ENCODE measurements around the gene WIZ. TPM values are rescaled to one million over a fixed set of nuclear protein-coding genes. Genes with fewer than 3 reads are reported as not detected.

WIZ gene
- total and polyA plus RNA-seq, 10 donors: 6.6 to 33.7 (median 24.8) TPM

GRCh38 chr19:15444505-15445226 lies 5.1 kb downstream of the WIZ start:
- intact Hi-C loops (cut with DNase I; ENCODE audit: low total_unique reads): no loop called here
- DNase-seq: no peak
- Histone ChIP-seq H3K4me1 (peaks cover 0 to 28% (median 9%) of the 10 kb centered on the region in 6 donors), H3K4me3 (no peak overlapping the region), H3K27ac (no peak overlapping the region), H3K36me3 (peaks cover 0 to 46% (median 4%) of the 10 kb centered on the region in 6 donors), H3K27me3 (replicated peaks in 1 of 7) (no peaks in the 10 kb centered on the region), H3K9me3 (no peaks in the 10 kb centered on the region)
- 84 to 95% (median 91%) methylated on average over 11 to 15 of the region's 15 CpGs for WGBS, 5 donors
- TF ChIP-seq POLR2AphosphoS5 (IDR thresholded peaks at IDR 0.05) (no peak), CTCF (IDR thresholded peaks at IDR 0.05 in 8 of 11, conservative IDR thresholded peaks at IDR 0.05 in 3 of 11) (no peak), POLR2A (IDR thresholded peaks at IDR 0.05) (no peak)

- H3K36me3 ChIP-seq: peaks cover 0 to 54% (median 4%) of the 10 kb centered on the region in 6 donors
- no peak overlapping the region for H3K27ac ChIP-seq
- peaks cover 0 to 22% (median 3%) of the 10 kb centered on the region in 6 donors for H3K4me1 ChIP-seq
- no peak overlapping the region for H3K4me3 ChIP-seq
- intact Hi-C loops (cut with DNase I; ENCODE audit: low total_unique reads): no loop called here
- 91 to 97% (median 93%) methylated on average over 8 to 10 of the region's 10 CpGs for WGBS, 5 donors
- H3K9me3 ChIP-seq: no peaks in the 10 kb centered on the region
- DNase-seq: no peak
- H3K27me3 ChIP-seq (replicated peaks in 1 of 7): no peaks in the 10 kb centered on the region
- no peak for TF ChIP-seq POLR2A (IDR thresholded peaks at IDR 0.05)
Observed at GRCh38 chr19:15443838-15444237, 5.9 kb downstream of the WIZ start.

GRCh38 chr19:15443325-15443724 lies 6.4 kb downstream of the WIZ start:
- WGBS, 5 donors: 90 to 96% (median 91%) methylated on average over 3 of the region's 3 CpGs
- peaks cover 0 to 59% (median 4%) of the 10 kb centered on the region in 6 donors for H3K36me3 ChIP-seq
- intact Hi-C loops (cut with DNase I; ENCODE audit: low total_unique reads): no loop called here
- peaks cover 0 to 17% (median 0%) of the 10 kb centered on the region in 6 donors for H3K4me1 ChIP-seq
- H3K4me3 ChIP-seq: no peak overlapping the region
- no peak overlapping the region for H3K27ac ChIP-seq
- no peaks in the 10 kb centered on the region for H3K27me3 ChIP-seq (replicated peaks in 1 of 7)
- H3K9me3 ChIP-seq: no peaks in the 10 kb centered on the region
- TF ChIP-seq CTCF (IDR thresholded peaks at IDR 0.05 in 8 of 11, conservative IDR thresholded peaks at IDR 0.05 in 3 of 11) (no peak), POLR2A (IDR thresholded peaks at IDR 0.05) (no peak), POLR2AphosphoS5 (IDR thresholded peaks at IDR 0.05) (no peak)
- no peak for DNase-seq

- Histone ChIP-seq H3K36me3 (peaks cover 0 to 55% (median 4%) of the 10 kb centered on the region in 6 donors), H3K4me1 (peaks cover 0 to 13% (median 0%) of the 10 kb centered on the region in 6 donors), H3K27ac (no peak overlapping the region), H3K27me3 (replicated peaks in 1 of 7) (no peaks in the 10 kb centered on the region), H3K9me3 (no peaks in the 10 kb centered on the region), H3K4me3 (no peak overlapping the region)
- no peak for DNase-seq
- intact Hi-C loops (cut with DNase I; ENCODE audit: low total_unique reads): no loop called here
- no peak for TF ChIP-seq POLR2AphosphoS5 (IDR thresholded peaks at IDR 0.05)
- TF ChIP-seq POLR2A (IDR thresholded peaks at IDR 0.05): no peak
- no peak for TF ChIP-seq CTCF (IDR thresholded peaks at IDR 0.05 in 8 of 11, conservative IDR thresholded peaks at IDR 0.05 in 3 of 11)
- 81 to 91% (median 87%) methylated on average over 5 to 13 of the region's 13 CpGs for WGBS, 5 donors
Observed at GRCh38 chr19:15442142-15442920, 7.4 kb downstream of the WIZ start.

Measured in spleen (tissue), 11 donors.